Measurements from ENCODE around the gene KASH5. TPM values are rescaled to one million over a fixed set of nuclear protein-coding genes. Genes with fewer than 3 reads are reported as not detected.

Gene KASH5
- total and polyA plus RNA-seq, 2 donors: not detected

Other genes starting within 250 kb of the KASH5 start
- 5.2 TPM for gene HRC, start 232.9 kb upstream of the KASH5 start, total RNA-seq
- 3.8 TPM for gene HRC, start 232.9 kb upstream of the KASH5 start, polyA plus RNA-seq
- gene TRPM4, start 230.5 kb upstream of the KASH5 start, total RNA-seq: 18.0 TPM
- 18.8 TPM for gene TRPM4, start 230.5 kb upstream of the KASH5 start, polyA plus RNA-seq
- 0.26 TPM for gene SLC6A16, start 63.1 kb upstream of the KASH5 start, total RNA-seq
- gene SLC6A16, start 63.1 kb upstream of the KASH5 start, polyA plus RNA-seq: 2.0 TPM
- 6.5 TPM for gene CD37, start 52.8 kb upstream of the KASH5 start, total RNA-seq
- gene CD37, start 52.8 kb upstream of the KASH5 start, polyA plus RNA-seq: 12.4 TPM
- 21.1 TPM for gene TEAD2, start 25.8 kb upstream of the KASH5 start, total RNA-seq
- 54.8 TPM for gene TEAD2, start 25.8 kb upstream of the KASH5 start, polyA plus RNA-seq
- gene DKKL1, start 24.4 kb upstream of the KASH5 start, total RNA-seq: not detected
- 0.46 TPM for gene DKKL1, start 24.4 kb upstream of the KASH5 start, polyA plus RNA-seq
- gene PTH2, start 35.2 kb downstream of the KASH5 start, total RNA-seq: not detected
- not detected for gene PTH2, start 35.2 kb downstream of the KASH5 start, polyA plus RNA-seq
- gene GFY, start 37.1 kb downstream of the KASH5 start, total RNA-seq: not detected
- not detected for gene GFY, start 37.1 kb downstream of the KASH5 start, polyA plus RNA-seq
- 0.85 TPM for gene SLC17A7, start 53.3 kb downstream of the KASH5 start, total RNA-seq
- gene SLC17A7, start 53.3 kb downstream of the KASH5 start, polyA plus RNA-seq: 2.1 TPM
- 49.6 TPM for gene PIH1D1, start 63.6 kb downstream of the KASH5 start, total RNA-seq
- 69.6 TPM for gene PIH1D1, start 63.6 kb downstream of the KASH5 start, polyA plus RNA-seq
- 14.2 TPM for gene ALDH16A1, start 65.0 kb downstream of the KASH5 start, total RNA-seq
- 34.7 TPM for gene ALDH16A1, start 65.0 kb downstream of the KASH5 start, polyA plus RNA-seq
- 3.4 TPM for gene FLT3LG, start 86.0 kb downstream of the KASH5 start, total RNA-seq
- 18.8 TPM for gene FLT3LG, start 86.0 kb downstream of the KASH5 start, polyA plus RNA-seq
- gene RPL13A, start 99.4 kb downstream of the KASH5 start, total RNA-seq: 2,198 TPM
- gene RPL13A, start 99.4 kb downstream of the KASH5 start, polyA plus RNA-seq: 3,726 TPM
- 1,853 TPM for gene RPS11, start 108.2 kb downstream of the KASH5 start, total RNA-seq
- 3,946 TPM for gene RPS11, start 108.2 kb downstream of the KASH5 start, polyA plus RNA-seq
- gene FCGRT, start 124.4 kb downstream of the KASH5 start, total RNA-seq: 118 TPM
- gene FCGRT, start 124.4 kb downstream of the KASH5 start, polyA plus RNA-seq: 200 TPM
- gene RCN3, start 139.8 kb downstream of the KASH5 start, total RNA-seq: 50.2 TPM
- 31.2 TPM for gene RCN3, start 139.8 kb downstream of the KASH5 start, polyA plus RNA-seq
- gene NOSIP, start 192.3 kb downstream of the KASH5 start, total RNA-seq: 33.0 TPM
- 67.2 TPM for gene NOSIP, start 192.3 kb downstream of the KASH5 start, polyA plus RNA-seq
- 1.6 TPM for gene PRRG2, start 193.1 kb downstream of the KASH5 start, total RNA-seq
- 3.6 TPM for gene PRRG2, start 193.1 kb downstream of the KASH5 start, polyA plus RNA-seq
- 4.2 TPM for gene PRR12, start 202.9 kb downstream of the KASH5 start, total RNA-seq
- gene PRR12, start 202.9 kb downstream of the KASH5 start, polyA plus RNA-seq: 20.3 TPM

Data from urinary bladder (tissue), 2 donors.